HuH-7.5 (cell line): ENCODE measurements around the gene RPN1.
"Not testable (repeated sequence)": the region's sequence is repeated elsewhere in the genome, so short reads cannot be mapped to it uniquely, and the experiment has no call there.

Experiments used
- DNase-seq: peaks from one replicate; pipeline ENCODE4 v3.0.0; 2011; ENCODE audit warnings: low spot score

The RPN1 gene

GRCh38 chr3:128609294-128609693, 41.3 kb downstream of the RPN1 start:
- no peak for DNase-seq

- DNase-seq, result no peak
These were observed 42.9 kb downstream of the RPN1 start for GRCh38 chr3:128607710-128608048.

GRCh38 chr3:128606094-128606493, 44.5 kb downstream of the RPN1 start:
- no peak for DNase-seq

- DNase-seq, result no peak
These were observed 45.2 kb downstream of the RPN1 start for GRCh38 chr3:128605091-128606046.

GRCh38 chr3:128603811-128604775, 46.5 kb downstream of the RPN1 start:
- no peak for DNase-seq

GRCh38 chr3:128603313-128603712, 47.3 kb downstream of the RPN1 start:
- no peak for DNase-seq

GRCh38 chr3:128598884-128599664, 51.5 kb downstream of the RPN1 start:
- DNase-seq, result no peak

- no peak for DNase-seq
These were observed 52.7 kb downstream of the RPN1 start for GRCh38 chr3:128597900-128598299.

- no peak for DNase-seq
These were observed 57.8 kb downstream of the RPN1 start for GRCh38 chr3:128592864-128593263.

GRCh38 chr3:128591738-128592426, 58.7 kb downstream of the RPN1 start:
- DNase-seq, result no peak

GRCh38 chr3:128590948-128591347, 59.7 kb downstream of the RPN1 start:
- peak; percentile 68 for DNase-seq

- not testable (repeated sequence) for DNase-seq
These were observed 60.6 kb downstream of the RPN1 start for GRCh38 chr3:128589985-128590384.

- DNase-seq, result no peak
These were observed 62.5 kb downstream of the RPN1 start for GRCh38 chr3:128588147-128588546.

- no peak for DNase-seq
These were observed 63.2 kb downstream of the RPN1 start for GRCh38 chr3:128587391-128587790.

- DNase-seq, result not testable (repeated sequence)
These were observed 63.7 kb downstream of the RPN1 start for GRCh38 chr3:128586932-128587331.

GRCh38 chr3:128586391-128586790, 64.2 kb downstream of the RPN1 start:
- not testable (repeated sequence) for DNase-seq

- DNase-seq, result no peak
These were observed 64.6 kb downstream of the RPN1 start for GRCh38 chr3:128585974-128586373.

GRCh38 chr3:128585189-128585588, 65.4 kb downstream of the RPN1 start:
- DNase-seq, result no peak

- DNase-seq, result peak; percentile 50
These were observed 66.1 kb downstream of the RPN1 start for GRCh38 chr3:128584412-128585020.

- DNase-seq, result no peak
These were observed 69.1 kb downstream of the RPN1 start for GRCh38 chr3:128581566-128581965.

GRCh38 chr3:128579927-128580326, 70.7 kb downstream of the RPN1 start:
- no peak for DNase-seq
